ENCODE measurements around the gene SEPTIN11.

Gene SEPTIN11

DNA sequence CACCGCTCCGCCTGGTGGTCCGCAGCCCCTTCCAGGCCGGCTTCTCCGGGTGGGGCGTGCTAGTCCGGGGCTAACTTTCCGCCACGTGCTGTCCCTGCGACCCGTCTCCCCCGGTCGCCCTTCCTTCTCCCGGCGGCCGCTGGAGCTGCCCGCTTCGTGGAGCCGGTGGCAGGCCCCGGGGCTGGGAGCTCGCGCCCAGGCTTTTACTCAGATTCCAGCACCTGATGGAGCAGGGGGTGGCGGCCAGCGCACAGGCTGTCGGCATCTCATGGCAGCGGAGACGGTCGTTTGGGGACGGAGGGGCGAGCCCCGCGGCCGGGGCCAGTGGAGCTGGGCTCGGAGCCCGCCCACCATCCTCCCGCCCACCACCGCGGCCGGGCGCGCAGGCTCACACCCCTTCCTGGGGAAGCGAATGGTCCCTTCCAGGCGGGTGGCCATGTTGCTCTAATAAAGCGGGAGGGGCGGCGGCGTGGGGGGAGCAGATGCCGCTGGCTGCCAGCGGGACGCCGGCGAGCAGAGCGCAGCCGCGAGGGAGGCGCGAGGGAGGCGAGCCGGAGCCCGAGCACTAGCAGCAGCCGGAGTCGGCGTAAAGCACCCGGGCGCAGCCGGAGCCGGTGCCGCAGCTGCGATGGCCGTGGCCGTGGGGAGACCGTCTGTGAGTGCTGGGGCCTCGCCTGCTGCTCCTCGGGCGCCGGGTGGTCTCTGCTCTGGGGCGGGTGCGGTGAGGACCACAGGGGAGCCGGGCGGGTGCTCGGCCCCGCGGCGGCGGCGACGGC is at the start of gene SEPTIN11:
Gene SEPTIN11, plus strand, starts transcription at position 477 of the 776 bp plus-strand sequence. Its CDS starts 152 bp downstream, at position 629.
- peak; percentile 87 for DNase-seq (ENCODE audit: low spot score)

- no peak for DNase-seq (ENCODE audit: low spot score)
These were observed 47.2 kb upstream of the SEPTIN11 start for GRCh38 chr4:76902233-76902890.

DNA sequence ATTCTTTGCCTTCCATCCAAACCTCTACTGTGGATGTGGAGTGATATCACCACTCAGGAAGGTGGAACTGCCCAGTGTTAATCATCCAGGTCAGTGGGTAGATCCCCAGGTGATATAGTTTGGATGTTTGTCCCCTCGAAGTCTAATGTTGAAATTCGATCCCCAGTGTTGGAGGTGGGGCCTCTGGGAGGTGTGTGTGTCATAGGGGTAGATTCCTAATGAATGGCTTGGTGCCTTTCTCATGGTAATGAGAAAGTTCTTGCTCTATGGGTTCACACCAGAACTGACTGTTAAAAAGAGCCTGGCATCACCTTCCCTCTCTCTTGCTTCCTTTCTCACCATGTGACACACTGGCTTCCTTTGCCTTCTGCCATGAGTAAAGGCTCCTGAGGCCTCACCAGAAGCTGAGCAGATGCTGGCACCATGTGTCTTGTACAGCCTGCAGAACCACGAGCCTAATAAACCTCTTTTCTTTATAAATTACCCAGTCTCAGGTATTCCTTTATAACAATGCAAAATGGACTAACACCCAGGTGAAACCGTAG is 44.8 kb upstream of the SEPTIN11 start:
- no peak for DNase-seq (ENCODE audit: low spot score)

GRCh38 chr4:76905521-76905920 is 44.0 kb upstream of the SEPTIN11 start:
- DNase-seq (ENCODE audit: low spot score): peak; percentile 18

GRCh38 chr4:76909711-76910110 is 39.8 kb upstream of the SEPTIN11 start:
- DNase-seq (ENCODE audit: low spot score): no peak

DNA sequence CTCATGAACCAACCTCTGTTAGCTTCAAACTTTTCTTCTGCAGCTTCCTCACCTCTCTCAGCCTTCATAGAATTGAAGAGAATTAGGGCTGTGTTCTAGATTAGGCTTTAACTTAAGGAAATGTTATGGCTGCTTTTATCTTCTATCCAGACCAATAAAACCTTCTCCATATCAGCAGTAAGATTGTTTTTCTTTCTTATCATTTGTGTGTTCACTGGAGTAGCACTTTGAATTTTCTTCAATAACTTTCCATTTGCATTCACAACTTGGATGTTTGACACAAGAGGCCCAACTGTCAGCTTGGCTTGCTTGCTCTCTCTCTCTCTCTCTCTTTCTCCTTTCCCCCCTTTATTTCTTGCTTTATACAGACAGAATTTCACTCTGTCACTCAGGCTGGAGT is 28.8 kb upstream of the SEPTIN11 start:
- DNase-seq (ENCODE audit: low spot score): no peak

GRCh38 chr4:76923619-76924357 is 25.8 kb upstream of the SEPTIN11 start:
- DNase-seq (ENCODE audit: low spot score): no peak

DNA sequence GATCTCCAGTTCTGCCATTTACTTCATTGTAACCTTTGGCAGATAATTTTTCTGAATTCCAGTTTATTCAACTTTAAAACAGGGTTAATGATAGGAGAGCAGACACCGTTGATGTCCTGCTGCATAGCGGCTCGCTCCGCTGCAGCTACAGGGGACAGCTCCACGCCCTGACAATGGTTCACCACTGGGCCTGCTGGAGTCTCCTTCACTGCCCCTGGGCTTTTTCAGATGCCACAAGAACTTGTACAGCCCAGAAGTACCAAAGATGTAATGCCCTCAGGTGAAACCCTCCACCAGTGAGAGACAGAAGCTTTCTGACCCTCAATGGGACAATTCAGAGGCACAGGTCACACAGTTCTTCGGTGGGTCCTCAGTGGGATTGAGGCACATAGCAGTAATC is 22.7 kb upstream of the SEPTIN11 start:
- no peak for DNase-seq (ENCODE audit: low spot score)

DNA sequence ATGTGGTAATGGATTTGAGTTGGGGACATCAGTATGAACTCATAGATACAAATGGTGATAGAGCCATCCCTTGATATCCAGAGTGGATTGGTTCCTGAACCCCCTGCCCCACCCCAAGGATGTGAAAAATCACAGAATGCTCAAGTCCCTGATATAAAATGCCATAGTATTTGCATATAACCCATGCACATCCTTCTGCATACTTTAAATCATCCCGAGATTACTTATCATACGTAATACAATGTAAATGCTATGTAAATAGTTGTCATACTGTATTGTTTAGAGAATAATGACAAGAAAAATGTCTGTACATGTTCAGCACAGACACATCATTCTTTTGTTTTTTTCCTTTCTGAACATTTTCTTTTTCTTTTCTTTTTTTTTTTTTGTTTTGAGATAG is 18.9 kb upstream of the SEPTIN11 start:
- no peak for DNase-seq (ENCODE audit: low spot score)

- no peak for DNase-seq (ENCODE audit: low spot score)
These were observed 18.5 kb upstream of the SEPTIN11 start for GRCh38 chr4:76931087-76931486.

DNA sequence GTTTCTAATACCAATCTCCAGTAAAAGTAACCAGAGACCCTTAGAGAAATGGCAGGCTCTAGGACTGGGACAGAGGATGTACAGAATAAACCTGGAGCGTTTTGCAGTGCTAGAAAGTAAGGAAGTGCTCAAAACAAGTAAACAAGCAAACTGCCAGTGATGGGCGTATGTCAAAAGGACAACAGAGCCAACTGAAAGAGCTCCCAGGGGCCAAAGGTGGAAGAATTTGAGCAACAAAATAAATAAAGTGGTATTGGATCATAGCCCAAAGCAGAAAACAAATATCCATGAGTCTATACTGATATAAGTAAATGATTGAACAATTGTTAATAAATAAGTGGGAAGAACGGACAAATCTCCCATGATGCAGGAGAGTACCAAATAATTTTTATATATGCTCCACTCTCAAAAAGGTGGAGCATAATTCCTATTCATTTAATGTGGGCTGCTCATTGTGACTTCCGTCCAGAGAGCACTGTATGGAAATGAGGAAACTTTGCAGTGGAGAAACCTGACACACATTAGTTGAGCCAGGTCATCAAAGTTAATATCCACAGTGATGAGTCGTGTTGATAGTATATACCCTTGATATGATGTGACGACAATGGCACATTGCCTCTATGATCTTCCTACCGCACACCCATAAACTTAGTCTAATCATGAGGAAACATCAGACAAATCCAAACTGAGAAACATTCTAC is 17.8 kb upstream of the SEPTIN11 start:
- DNase-seq (ENCODE audit: low spot score): no peak

DNA sequence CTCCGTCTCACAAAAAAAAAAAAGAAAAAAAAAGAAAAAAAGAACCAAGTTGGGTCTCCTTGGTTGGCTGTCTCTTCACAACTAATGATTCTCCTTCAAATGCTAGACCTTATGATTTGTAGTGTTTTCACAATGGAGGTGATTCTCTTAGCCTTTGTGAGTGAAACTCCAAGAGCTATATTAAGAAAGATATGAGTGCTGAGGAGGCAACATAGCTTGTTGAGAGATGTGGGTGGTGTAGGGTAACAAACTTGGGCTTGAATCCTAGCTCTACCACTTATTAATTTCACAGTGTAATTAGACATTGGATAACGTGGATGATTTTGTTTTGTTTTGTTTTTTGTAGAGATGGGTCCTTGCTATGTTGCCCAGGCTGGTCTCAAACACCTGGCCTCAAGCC is 10.4 kb upstream of the SEPTIN11 start:
- DNase-seq (ENCODE audit: low spot score): no peak

GRCh38 chr4:76943129-76943620 is 6.4 kb upstream of the SEPTIN11 start:
- DNase-seq (ENCODE audit: low spot score): no peak

GRCh38 chr4:76943790-76944189 is 5.8 kb upstream of the SEPTIN11 start:
- DNase-seq (ENCODE audit: low spot score): no peak

DNA sequence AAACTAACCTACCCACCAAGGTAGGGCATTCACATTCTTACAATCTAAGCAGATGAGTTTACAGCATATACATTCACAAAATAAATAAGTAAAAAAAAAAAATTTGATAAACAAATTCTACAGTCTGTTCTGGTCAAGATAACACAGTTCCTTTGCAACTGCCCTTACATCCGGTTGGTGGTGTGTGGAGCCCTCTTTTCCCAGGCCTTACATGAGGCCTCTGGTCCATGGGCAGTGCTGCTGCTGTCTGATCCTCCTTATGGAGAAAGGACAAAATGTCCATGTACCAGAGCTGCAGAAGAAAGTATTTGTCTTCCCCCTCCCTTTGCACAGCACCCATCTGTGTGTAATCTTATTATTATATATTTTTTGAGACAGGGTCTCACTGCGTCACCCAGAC is 2.2 kb upstream of the SEPTIN11 start:
- DNase-seq (ENCODE audit: low spot score): no peak

DNA sequence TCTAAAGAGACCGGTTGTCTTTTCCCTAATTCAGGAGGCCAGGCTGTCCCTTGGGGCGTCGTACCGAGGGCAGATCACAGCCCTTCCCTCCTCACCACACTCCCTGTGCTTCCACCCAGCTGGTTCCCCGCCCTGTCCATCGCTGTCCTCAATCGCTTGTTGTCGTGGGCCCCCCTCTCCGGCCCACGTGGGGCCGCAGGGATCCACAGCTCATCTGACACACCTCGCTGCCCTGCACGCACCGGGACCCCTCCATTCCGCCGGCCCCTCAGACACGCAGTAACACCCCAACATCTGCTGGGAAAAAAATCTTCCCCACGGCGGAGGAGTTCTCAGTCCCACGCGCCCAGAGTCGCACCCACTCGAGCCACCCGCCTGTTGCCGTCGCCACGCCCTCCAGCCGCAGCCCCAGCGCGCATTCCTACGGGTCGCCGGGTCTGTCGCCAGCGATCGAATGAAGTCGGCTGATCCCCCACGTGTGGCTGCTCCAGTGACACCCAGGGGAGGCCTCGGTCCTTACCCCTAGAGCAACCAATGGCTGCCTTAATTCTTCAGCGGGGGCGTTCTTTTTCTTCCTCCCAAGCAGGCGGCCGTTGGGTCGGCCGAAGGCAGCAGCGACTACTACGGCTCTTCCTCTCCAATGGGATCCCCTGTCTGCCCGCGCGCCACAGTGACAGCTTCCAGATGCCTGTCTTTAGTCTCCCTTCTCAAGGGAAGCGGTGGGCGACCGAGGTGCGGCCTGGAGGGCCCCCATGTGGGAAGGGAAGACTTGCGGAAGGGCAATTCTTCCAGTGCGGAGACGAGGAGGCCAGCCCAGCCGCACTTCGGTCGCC is 893 bp upstream of the SEPTIN11 start:
- DNase-seq (ENCODE audit: low spot score): peak; percentile 80

DNA sequence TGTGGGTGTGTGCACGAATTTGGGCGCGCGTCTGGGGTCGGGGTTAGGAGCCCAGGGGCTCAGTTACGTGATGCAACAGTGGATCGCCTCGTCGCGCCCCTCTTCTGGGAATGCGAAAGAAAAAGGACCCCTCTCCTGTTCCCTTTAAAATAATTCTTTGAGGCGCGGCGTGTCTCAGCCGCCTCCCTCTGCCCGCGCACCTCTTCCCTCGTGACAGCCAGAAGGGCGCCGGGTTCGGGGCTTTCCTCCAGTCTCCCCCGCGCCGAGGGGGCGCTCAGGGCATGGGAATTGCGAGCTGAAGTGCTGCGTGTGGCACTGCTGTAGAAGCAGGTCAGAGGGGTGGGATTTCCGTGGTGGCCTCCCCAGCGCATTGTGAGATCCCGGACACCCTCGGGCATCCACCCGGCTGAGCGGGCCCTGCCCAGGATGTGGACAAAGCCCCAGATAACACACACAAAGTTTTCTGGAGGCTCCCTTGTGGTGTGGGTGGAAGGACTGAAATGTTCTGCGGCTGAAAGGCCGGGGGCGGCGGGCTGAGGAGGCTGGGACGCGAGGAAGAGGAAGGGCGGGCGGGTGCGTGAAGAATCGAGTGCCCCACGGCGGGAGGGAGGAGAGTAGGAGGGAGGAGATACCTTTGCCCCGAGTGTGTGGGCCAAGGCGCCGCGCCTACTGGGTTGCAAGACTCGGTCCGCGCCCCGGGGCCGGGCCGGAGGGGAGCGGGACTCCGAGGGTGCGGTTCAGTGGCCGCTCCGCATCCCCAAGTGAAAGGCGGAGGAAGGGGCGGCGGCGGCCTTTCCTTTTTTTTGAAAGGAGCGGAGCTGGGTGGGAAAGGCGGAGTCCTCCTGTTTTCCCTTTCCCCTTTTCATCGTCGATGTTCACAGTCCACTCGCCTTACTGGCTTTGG is 752 bp downstream of the SEPTIN11 start:
- DNase-seq (ENCODE audit: low spot score): peak; percentile 30

DNA sequence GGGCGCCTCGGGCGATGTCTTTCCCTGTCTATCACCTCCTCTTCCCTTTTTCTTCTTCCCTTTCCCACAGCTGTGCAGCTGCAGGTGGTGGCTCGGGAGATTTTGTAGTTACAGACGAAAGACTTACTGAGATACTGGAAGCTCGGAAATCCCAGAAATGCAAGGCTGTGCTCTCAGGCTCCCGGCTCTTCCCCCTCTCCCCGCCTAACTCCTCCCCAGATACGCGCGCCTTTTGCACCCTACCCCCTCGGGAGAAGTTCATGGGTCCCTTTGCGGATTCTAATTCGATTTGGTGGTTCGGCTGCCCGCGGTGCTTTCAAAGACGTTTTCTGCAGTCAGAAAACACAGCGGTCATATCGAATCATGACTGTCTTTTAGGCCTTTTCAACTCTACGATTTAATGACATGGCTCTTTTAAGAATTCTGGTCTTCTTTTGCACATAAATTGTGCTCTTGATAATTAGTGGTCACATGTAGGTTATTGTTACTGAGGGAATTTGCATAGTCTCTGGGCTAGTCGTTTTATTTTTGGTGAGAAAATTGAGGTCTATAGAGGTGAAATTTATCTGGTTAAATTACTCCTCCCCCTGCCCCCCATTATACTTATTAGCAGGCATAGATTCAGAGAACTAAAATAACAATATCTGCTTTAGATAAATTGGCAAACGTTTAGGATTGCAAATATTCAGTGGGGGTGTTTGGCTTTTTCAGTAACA is 1.6 kb downstream of the SEPTIN11 start:
- DNase-seq (ENCODE audit: low spot score): peak; percentile 24

DNA sequence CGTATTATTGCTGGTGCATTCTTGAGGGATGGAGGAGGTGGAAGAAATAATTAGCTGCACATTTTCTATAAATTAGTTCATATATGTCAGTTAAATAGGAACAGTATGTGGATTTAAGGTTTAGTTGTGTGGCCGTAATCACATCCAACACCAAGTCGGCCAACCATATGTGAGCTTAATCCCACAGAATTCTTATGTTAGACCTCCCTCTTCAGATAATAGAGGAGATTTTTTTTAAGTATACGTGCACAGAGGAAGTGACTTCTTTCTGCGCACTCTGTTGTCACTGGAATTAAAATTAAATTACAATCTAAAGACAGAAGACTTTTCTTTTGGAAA is 2.1 kb downstream of the SEPTIN11 start:
- no peak for DNase-seq (ENCODE audit: low spot score)

Data from SW480 (cell line).